HEK293 (cell line): Measurements from ENCODE around the gene SPEM1.
A peak's percentile ranks its signal among the peaks of the same experiment; 100 is the strongest.

Experiments used
- HOXA7 ChIP-seq: sonication (generic); formaldehyde crosslinking; IDR thresholded peaks from 2 replicates; pipeline ENCODE4 v1.8.1; 2022; ENCODE audit warnings: missing genetic modification reagents, borderline replicate concordance
- KLF1 ChIP-seq: fragments of 450-650 bp; formaldehyde crosslinking; IDR thresholded peaks from 2 replicates; pipeline ENCODE4 v1.5.1; 2016; ENCODE audit warnings: missing biosample characterization, missing genetic modification characterization
- KLF8 ChIP-seq: fragments of 450-650 bp; formaldehyde crosslinking; IDR thresholded peaks from 2 replicates; pipeline ENCODE4 v1.5.1; 2016; ENCODE audit warnings: missing biosample characterization, missing genetic modification characterization
- PRDM10 ChIP-seq: fragments of 450-650 bp; formaldehyde crosslinking; IDR thresholded peaks from 2 replicates; pipeline ENCODE4 v1.5.1; 2016; ENCODE audit warnings: missing biosample characterization, missing genetic modification characterization
- SALL2 ChIP-seq: fragments of 450-650 bp; formaldehyde crosslinking; IDR thresholded peaks from 2 replicates; pipeline ENCODE4 v1.5.0; 2017; ENCODE audit warnings: missing biosample characterization, mild to moderate bottlenecking, missing genetic modification characterization, borderline replicate concordance
- SP2 ChIP-seq: fragments of 450-650 bp; formaldehyde crosslinking; IDR thresholded peaks from 2 replicates; pipeline ENCODE4 v1.5.1; 2016; ENCODE audit warnings: missing biosample characterization, missing genetic modification characterization
- ZBTB1 ChIP-seq: fragments of 450-650 bp; formaldehyde crosslinking; IDR thresholded peaks from 2 replicates; pipeline ENCODE4 v1.5.1; 2016; ENCODE audit warnings: missing biosample characterization, missing genetic modification characterization
- ZFHX2 ChIP-seq: fragments of 450-650 bp; formaldehyde crosslinking; conservative IDR thresholded peaks from 2 replicates; pipeline ENCODE4 v1.5.1; 2016; ENCODE audit warnings: missing biosample characterization, missing genetic modification characterization
- ZFP3 ChIP-seq: fragments of 450-650 bp; formaldehyde crosslinking; IDR thresholded peaks from 2 replicates; pipeline ENCODE4 v1.5.1; 2016; ENCODE audit warnings: low read depth, missing biosample characterization, missing genetic modification characterization
- ZFP37 ChIP-seq: fragments of 450-650 bp; formaldehyde crosslinking; IDR thresholded peaks from 2 replicates; pipeline ENCODE4 v1.5.1; 2016; ENCODE audit warnings: missing biosample characterization, missing genetic modification characterization
- ZNF214 ChIP-seq: fragments of 450-650 bp; formaldehyde crosslinking; IDR thresholded peaks from 2 replicates; pipeline ENCODE4 v1.5.1; 2017; ENCODE audit warnings: missing biosample characterization, mild to moderate bottlenecking, missing genetic modification characterization, borderline replicate concordance
- ZNF302 ChIP-seq: fragments of 450-650 bp; formaldehyde crosslinking; IDR thresholded peaks from 2 replicates; pipeline ENCODE4 v1.5.1; 2016; ENCODE audit warnings: missing biosample characterization, missing genetic modification characterization, low read depth
- ZNF335 ChIP-seq: fragments of 450-650 bp; formaldehyde crosslinking; conservative IDR thresholded peaks from 2 replicates; pipeline ENCODE4 v1.5.1; 2016; ENCODE audit warnings: missing biosample characterization, missing genetic modification characterization
- ZNF350 ChIP-seq: fragments of 450-650 bp; formaldehyde crosslinking; IDR thresholded peaks from 2 replicates; pipeline ENCODE4 v1.5.0; 2017; ENCODE audit warnings: missing biosample characterization, mild to moderate bottlenecking, missing genetic modification characterization
- ZNF366 ChIP-seq: fragments of 450-650 bp; formaldehyde crosslinking; conservative IDR thresholded peaks from 2 replicates; pipeline ENCODE4 v1.5.1; 2016; ENCODE audit warnings: missing biosample characterization, missing genetic modification characterization
- ZNF449 ChIP-seq: fragments of 450-650 bp; formaldehyde crosslinking; IDR thresholded peaks from 2 replicates; pipeline ENCODE4 v1.5.1; 2017; ENCODE audit warnings: missing biosample characterization, mild to moderate bottlenecking, missing genetic modification characterization, moderate library complexity
- ZNF514 ChIP-seq: fragments of 450-650 bp; formaldehyde crosslinking; IDR thresholded peaks from 2 replicates; pipeline ENCODE4 v1.5.1; 2016; ENCODE audit warnings: missing biosample characterization, missing genetic modification characterization
- ZNF558 ChIP-seq: fragments of 450-650 bp; formaldehyde crosslinking; IDR thresholded peaks from 2 replicates; pipeline ENCODE4 v1.5.1; 2016; ENCODE audit warnings: missing biosample characterization, missing genetic modification characterization
- ZNF626 ChIP-seq: fragments of 450-650 bp; sonication (Bioruptor Pico); formaldehyde crosslinking; IDR thresholded peaks from 2 replicates; pipeline ENCODE4 v1.5.1; 2018; ENCODE audit warnings: missing biosample characterization, missing genetic modification characterization, inconsistent platforms
- ZNF629 ChIP-seq: fragments of 450-650 bp; formaldehyde crosslinking; IDR thresholded peaks from 2 replicates; pipeline ENCODE4 v1.5.1; 2017; ENCODE audit warnings: missing biosample characterization, missing genetic modification characterization
- ZNF639 ChIP-seq: fragments of 450-650 bp; formaldehyde crosslinking; IDR thresholded peaks from 2 replicates; pipeline ENCODE4 v1.5.1; 2016; ENCODE audit warnings: missing biosample characterization, missing genetic modification characterization
- ZNF768 ChIP-seq: fragments of 450-650 bp; formaldehyde crosslinking; IDR thresholded peaks from 2 replicates; pipeline ENCODE4 v1.5.1; 2018; ENCODE audit warnings: missing biosample characterization, mild to moderate bottlenecking, missing genetic modification characterization
- ZNF777 ChIP-seq: fragments of 450-650 bp; formaldehyde crosslinking; IDR thresholded peaks from 2 replicates; pipeline ENCODE4 v1.5.1; 2017; ENCODE audit warnings: missing biosample characterization, missing genetic modification characterization, borderline replicate concordance
- ZSCAN5A ChIP-seq: fragments of 450-650 bp; formaldehyde crosslinking; IDR thresholded peaks from 2 replicates; pipeline ENCODE4 v1.5.1; 2016; ENCODE audit warnings: missing biosample characterization, missing genetic modification characterization
- ZXDB ChIP-seq: fragments of 450-650 bp; formaldehyde crosslinking; IDR thresholded peaks from 2 replicates; pipeline ENCODE4 v1.5.1; 2016; ENCODE audit warnings: missing biosample characterization, missing genetic modification characterization
- TF ChIP-seq, protein P1 (sequence below): fragments of 450-650 bp; formaldehyde crosslinking; IDR thresholded peaks from 2 replicates; pipeline ENCODE4 v1.5.1; 2016; ENCODE audit warnings: missing biosample characterization, missing genetic modification characterization
- TF ChIP-seq, protein P2 (sequence below): fragments of 450-650 bp; formaldehyde crosslinking; IDR thresholded peaks from 2 replicates; pipeline ENCODE4 v1.5.1; 2016; ENCODE audit warnings: missing biosample characterization, missing genetic modification characterization
- TF ChIP-seq, protein P3 (sequence below): fragments of 450-650 bp; formaldehyde crosslinking; IDR thresholded peaks from 2 replicates; pipeline ENCODE4 v1.5.1; 2017; ENCODE audit warnings: missing biosample characterization, missing genetic modification characterization

SPEM1 gene

DNA sequence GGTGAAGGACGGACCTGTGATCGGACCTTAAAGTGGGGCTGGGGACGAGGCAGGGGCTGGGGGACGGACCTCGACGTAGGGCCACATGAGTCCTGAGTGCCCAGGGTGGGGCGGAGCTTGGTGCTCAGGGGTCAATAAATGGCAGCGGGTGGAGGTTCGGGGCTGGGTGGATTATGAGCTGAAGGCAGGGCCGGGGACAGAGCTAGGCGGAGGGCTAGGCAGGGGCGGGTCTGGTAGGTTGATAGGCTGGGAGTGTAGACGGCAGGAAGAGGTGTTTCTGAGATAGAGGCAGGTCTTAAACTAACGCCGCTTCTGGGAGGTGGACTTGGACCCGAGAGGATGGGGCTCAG, 25.5 kb downstream of the SPEM1 start (continued):
- TF ChIP-seq ZNF350 (tag by site-specific recombination) (no peak), ZNF214 (tag by site-specific recombination) (no peak), ZNF777 (tag by site-specific recombination) (peak; percentile 79; the same call in 1 of the 2 replicates), PRDM10 (tag by site-specific recombination) (no peak), ZFHX2 (no peak), ZNF449 (tag by site-specific recombination) (no peak), ZNF302 (tag by site-specific recombination) (no peak), KLF1 (tag by site-specific recombination) (peak; percentile 88), ZNF639 (no peak), ZFP37 (no peak), ZNF366 (no peak), ZBTB1 (tag by site-specific recombination) (no peak), ZNF629 (tag by site-specific recombination) (no peak), ZNF335 (peak; percentile 7), KLF8 (tag by site-specific recombination) (no peak), ZNF626 (tag by site-specific recombination) (no peak), SALL2 (tag by site-specific recombination) (no peak), ZXDB (tag by site-specific recombination) (no peak), ZNF558 (no peak), ZNF768 (tag by site-specific recombination) (no peak), SP2 (tag by site-specific recombination) (peak; percentile 88), ZNF514 (tag by site-specific recombination) (no peak), ZFP3 (tag by site-specific recombination) (no peak), ZSCAN5A (no peak), HOXA7 (CRISPR knock-in tag) (no peak)
- TF ChIP-seq, protein P1, sequence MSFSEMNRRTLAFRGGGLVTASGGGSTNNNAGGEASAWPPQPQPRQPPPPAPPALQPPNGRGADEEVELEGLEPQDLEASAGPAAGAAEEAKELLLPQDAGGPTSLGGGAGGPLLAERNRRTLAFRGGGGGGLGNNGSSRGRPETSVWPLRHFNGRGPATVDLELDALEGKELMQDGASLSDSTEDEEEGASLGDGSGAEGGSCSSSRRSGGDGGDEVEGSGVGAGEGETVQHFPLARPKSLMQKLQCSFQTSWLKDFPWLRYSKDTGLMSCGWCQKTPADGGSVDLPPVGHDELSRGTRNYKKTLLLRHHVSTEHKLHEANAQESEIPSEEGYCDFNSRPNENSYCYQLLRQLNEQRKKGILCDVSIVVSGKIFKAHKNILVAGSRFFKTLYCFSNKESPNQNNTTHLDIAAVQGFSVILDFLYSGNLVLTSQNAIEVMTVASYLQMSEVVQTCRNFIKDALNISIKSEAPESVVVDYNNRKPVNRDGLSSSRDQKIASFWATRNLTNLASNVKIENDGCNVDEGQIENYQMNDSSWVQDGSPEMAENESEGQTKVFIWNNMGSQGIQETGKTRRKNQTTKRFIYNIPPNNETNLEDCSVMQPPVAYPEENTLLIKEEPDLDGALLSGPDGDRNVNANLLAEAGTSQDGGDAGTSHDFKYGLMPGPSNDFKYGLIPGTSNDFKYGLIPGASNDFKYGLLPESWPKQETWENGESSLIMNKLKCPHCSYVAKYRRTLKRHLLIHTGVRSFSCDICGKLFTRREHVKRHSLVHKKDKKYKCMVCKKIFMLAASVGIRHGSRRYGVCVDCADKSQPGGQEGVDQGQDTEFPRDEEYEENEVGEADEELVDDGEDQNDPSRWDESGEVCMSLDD, result peak; percentile 43; the same call in 1 of the 2 replicates
- TF ChIP-seq, protein P2, sequence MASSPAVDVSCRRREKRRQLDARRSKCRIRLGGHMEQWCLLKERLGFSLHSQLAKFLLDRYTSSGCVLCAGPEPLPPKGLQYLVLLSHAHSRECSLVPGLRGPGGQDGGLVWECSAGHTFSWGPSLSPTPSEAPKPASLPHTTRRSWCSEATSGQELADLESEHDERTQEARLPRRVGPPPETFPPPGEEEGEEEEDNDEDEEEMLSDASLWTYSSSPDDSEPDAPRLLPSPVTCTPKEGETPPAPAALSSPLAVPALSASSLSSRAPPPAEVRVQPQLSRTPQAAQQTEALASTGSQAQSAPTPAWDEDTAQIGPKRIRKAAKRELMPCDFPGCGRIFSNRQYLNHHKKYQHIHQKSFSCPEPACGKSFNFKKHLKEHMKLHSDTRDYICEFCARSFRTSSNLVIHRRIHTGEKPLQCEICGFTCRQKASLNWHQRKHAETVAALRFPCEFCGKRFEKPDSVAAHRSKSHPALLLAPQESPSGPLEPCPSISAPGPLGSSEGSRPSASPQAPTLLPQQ (tag by site-specific recombination), result no peak
- TF ChIP-seq, protein P3, sequence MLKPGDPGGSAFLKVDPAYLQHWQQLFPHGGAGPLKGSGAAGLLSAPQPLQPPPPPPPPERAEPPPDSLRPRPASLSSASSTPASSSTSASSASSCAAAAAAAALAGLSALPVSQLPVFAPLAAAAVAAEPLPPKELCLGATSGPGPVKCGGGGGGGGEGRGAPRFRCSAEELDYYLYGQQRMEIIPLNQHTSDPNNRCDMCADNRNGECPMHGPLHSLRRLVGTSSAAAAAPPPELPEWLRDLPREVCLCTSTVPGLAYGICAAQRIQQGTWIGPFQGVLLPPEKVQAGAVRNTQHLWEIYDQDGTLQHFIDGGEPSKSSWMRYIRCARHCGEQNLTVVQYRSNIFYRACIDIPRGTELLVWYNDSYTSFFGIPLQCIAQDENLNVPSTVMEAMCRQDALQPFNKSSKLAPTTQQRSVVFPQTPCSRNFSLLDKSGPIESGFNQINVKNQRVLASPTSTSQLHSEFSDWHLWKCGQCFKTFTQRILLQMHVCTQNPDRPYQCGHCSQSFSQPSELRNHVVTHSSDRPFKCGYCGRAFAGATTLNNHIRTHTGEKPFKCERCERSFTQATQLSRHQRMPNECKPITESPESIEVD, result no peak
